Measurements from ENCODE around the gene SOX9.

SOX9 gene

DNA sequence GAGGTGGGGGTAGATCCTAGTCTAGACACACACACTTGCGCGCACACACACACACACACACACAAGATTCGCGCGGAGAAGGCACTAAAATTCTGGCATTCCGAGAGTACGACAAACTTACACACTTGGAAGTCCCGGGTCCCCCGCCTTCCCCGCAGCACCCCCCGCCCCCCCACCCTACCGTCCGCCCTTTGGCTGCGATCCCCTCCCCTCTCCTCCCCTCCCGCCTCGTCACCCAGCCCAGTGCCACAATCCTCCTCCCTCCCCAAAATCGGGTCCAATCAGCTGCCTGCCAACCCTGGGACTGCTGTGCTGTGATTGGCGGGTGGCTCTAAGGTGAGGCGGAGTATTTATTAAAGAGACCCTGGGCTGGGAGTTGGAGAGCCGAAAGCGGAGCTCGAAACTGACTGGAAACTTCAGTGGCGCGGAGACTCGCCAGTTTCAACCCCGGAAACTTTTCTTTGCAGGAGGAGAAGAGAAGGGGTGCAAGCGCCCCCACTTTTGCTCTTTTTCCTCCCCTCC, at the start of gene SOX9:
Gene SOX9 (plus strand): TSS at position 379 of the 522 bp plus-strand sequence. CDS start 372 bp downstream, outside the sequence.
- ATAC-seq (replicated peaks) (no peak), DNase-seq (no peak)
- H3K4me3 Mint-ChIP-seq, result peak within 1 kb of the TSS; percentile 40 to 71
- H3K9me3 Mint-ChIP-seq, result peaks cover 1 to 3% of the 10 kb centered on the region in 2 donors
- peaks cover 75 to 90% of the 10 kb centered on the region in 2 donors for H3K27me3 Mint-ChIP-seq
- H3K4me1 Mint-ChIP-seq, result peaks cover 14 to 34% of the 10 kb centered on the region in 2 donors
- H3K36me3 Mint-ChIP-seq, result peaks cover 7 to 9% of the 10 kb centered on the region in 2 donors
- peak within 1 kb of the TSS; percentile 93 for H3K27ac Mint-ChIP-seq

DNA sequence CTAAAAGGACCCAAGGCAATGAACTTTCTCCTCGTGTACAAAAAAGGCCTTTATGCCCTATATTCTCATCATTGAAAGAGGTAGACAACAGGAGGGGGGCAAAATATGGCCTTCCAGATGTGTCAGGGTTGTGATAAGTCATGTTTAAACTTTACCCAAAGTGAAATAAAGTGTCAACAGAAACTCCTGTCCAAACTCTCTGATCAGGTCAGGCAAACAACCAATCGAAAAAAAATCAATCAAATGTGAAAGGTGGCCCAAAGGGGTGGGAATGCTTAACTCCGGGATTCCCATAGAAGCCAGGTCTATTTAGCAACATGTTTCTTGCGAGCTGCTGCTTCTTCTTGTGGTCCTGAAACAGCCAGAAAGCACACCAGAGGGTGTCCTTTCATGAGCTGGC, 49.5 kb upstream of the SOX9 start:
- Mint-ChIP-seq H3K9me3 (peaks cover 0 to 1% of the 10 kb centered on the region in 2 donors), H3K4me1 (no peaks in the 10 kb centered on the region), H3K36me3 (no peaks in the 10 kb centered on the region), H3K27me3 (no peaks in the 10 kb centered on the region), H3K27ac (no peak overlapping the region), H3K4me3 (no peak overlapping the region)
- no peak for DNase-seq
- no peak for ATAC-seq (replicated peaks)

DNA sequence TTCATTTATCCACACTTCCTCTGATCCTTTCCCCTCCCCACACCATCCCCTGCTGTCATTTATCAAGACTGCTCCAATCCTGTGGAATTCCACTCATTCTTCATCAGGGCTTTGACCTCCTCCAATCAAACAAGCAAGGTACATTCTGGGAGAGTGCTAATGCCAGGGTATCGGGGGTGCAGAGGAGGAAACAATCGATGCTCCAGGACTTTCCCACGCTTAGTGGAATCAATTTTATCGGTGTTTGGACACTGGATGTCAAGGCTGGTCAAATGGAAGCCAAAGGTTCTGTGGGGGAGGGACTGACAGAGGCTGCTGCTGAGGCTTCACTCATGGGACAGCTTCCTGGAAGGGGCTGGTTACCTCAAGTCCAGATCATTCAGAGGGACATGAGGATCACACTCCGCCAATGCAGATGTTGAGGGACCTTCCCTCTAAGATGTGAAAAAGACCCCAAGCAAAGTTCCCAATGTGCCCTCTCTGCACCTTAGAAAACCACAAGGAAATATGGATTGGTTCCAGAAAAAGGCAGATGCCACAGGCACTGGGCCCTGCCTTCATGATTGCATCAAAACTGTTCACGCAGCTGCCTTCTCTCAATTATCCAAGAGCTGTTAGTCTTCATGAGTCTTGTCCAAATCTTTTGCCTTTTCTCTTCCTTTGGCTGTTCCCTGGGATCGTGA, 44.7 kb upstream of the SOX9 start:
- ATAC-seq (replicated peaks), result no peak
- Mint-ChIP-seq H3K4me3 (no peak overlapping the region), H3K27ac (no peak overlapping the region), H3K9me3 (peaks cover 5 to 8% of the 10 kb centered on the region in 2 donors), H3K27me3 (no peaks in the 10 kb centered on the region), H3K36me3 (no peaks in the 10 kb centered on the region), H3K4me1 (no peaks in the 10 kb centered on the region)
- no peak for DNase-seq

DNA sequence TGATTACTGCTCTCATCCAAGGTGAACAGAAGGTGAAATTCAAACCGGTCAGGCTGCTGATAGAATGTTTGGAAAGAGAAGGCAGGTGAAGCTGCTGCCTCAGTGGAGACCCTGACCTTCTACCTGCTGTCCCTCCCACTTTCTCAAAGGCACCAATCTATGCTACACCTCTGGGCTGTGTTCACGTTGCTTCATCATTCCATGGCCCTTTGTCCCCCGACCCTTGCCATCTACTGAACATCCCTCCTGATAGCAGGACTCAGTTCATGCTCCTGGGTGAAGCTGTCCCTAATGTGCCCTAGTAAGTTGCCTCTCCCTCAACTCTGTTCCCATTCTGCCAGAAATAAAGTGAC, 44.2 kb upstream of the SOX9 start:
- no peak for ATAC-seq (replicated peaks)
- Mint-ChIP-seq H3K4me3 (no peak overlapping the region), H3K27me3 (no peaks in the 10 kb centered on the region), H3K36me3 (no peaks in the 10 kb centered on the region), H3K27ac (no peak overlapping the region), H3K4me1 (no peaks in the 10 kb centered on the region), H3K9me3 (peaks cover 5 to 8% of the 10 kb centered on the region in 2 donors)
- DNase-seq, result no peak

DNA sequence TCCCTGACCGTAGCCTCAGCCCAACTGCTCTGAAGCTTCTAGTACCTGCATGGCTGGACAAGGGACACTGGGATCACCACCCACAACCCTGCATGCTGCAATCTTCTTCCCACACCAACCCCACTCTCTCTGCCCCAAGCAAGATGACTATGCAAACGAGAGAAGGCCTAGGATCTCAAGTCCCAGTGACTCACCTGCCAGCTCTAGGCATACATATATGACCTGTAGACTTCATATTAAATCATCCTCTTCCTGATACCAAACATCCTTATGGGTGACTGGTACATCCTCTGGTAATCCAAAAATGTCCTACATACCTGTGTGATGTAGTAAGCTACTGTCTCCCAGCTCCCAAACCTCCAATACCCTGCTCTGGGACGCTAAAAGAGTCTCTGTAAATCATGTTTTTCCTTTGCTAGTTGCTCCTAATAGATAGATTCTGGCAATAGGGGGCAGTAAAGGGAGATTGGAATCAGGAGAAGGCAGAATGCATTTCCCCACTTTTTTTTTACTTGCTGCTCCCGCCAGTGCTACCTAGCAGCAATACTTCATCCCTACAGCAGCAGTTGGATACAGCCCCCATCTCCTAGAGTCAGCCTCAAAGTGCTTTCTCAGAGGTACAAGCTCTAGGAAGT, 43.4 kb upstream of the SOX9 start:
- ATAC-seq (replicated peaks) (no peak), DNase-seq (no peak)
- Mint-ChIP-seq H3K27ac (no peak overlapping the region), H3K4me1 (no peaks in the 10 kb centered on the region), H3K4me3 (no peak overlapping the region), H3K9me3 (peaks cover 5 to 8% of the 10 kb centered on the region in 2 donors), H3K36me3 (no peaks in the 10 kb centered on the region), H3K27me3 (no peaks in the 10 kb centered on the region)

DNA sequence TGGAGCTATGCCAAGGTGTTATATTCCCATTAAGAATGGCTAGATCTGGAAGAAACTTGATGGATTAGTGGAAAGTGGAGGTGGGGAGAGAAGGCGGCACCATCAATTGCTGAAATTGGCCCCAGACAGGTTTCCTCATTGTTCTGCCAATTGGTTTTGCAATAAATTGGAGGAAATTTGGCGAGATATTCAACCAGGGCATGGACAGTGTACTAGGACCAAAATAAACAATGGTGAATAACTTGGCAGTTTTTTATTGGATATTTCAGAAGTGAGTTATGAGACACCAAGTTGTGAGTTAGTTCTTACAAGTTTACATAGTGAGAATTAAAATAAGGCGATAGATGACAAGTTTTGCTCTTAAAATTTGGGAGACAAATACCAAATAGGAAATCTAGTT, 41.1 kb upstream of the SOX9 start:
- ATAC-seq (replicated peaks) (no peak), DNase-seq (no peak)
- Mint-ChIP-seq H3K36me3 (no peaks in the 10 kb centered on the region), H3K4me1 (no peaks in the 10 kb centered on the region), H3K27ac (no peak overlapping the region), H3K4me3 (no peak overlapping the region), H3K9me3 (peaks cover 5 to 8% of the 10 kb centered on the region in 2 donors), H3K27me3 (no peaks in the 10 kb centered on the region)

DNA sequence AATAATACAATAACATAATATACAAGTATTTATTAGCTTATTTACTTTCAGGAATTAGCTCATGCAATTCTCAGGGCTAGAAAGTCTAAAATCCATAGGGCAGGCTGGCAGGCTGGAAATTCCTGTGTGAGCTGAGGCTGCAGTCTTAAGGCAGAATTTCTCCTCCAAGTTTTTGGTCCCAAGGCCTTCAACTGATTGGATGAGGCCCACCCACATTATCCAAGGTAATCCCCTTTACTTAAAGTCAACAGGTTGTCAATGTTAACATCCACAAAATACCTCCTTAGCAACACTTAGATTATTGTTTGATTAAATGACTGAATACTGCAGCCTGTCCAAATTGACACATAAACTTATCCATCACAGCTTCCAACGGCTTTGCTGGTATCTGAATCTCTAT, 32.9 kb upstream of the SOX9 start:
- no peak for ATAC-seq (replicated peaks)
- Mint-ChIP-seq H3K27ac (no peak overlapping the region), H3K27me3 (no peaks in the 10 kb centered on the region), H3K4me1 (no peaks in the 10 kb centered on the region), H3K4me3 (no peak overlapping the region), H3K36me3 (no peaks in the 10 kb centered on the region), H3K9me3 (peaks cover 1 to 3% of the 10 kb centered on the region in 2 donors)
- DNase-seq, result no peak

DNA sequence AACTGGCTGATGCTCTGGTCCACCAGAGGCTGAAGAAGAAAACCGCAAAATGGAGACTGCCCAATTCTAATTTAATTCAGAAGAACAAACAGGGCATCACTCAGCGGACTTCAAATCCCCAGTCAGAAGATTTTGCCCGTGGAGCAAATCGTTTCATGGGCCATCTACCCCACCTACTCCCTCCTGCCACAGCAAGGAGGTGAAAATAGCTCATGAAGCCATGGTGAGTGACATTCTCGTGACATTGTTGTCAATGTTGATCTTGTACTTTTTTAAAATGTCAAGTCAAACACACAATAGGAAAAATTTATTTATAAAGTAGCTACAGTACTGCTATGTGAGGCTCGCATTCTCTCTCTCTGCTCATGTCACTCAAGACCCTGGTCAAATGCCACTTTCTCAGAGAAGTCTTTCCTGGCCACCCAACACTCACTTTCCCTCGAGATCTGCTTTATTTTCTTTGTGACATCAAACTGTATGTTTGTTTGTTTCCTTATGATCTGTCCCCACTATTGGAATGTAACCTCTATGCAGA, 31.3 kb upstream of the SOX9 start:
- Mint-ChIP-seq H3K27ac (no peak overlapping the region), H3K27me3 (no peaks in the 10 kb centered on the region), H3K36me3 (no peaks in the 10 kb centered on the region), H3K4me1 (no peaks in the 10 kb centered on the region), H3K4me3 (no peak overlapping the region), H3K9me3 (peaks cover 1 to 3% of the 10 kb centered on the region in 2 donors)
- no peak for DNase-seq
- ATAC-seq (replicated peaks), result no peak

DNA sequence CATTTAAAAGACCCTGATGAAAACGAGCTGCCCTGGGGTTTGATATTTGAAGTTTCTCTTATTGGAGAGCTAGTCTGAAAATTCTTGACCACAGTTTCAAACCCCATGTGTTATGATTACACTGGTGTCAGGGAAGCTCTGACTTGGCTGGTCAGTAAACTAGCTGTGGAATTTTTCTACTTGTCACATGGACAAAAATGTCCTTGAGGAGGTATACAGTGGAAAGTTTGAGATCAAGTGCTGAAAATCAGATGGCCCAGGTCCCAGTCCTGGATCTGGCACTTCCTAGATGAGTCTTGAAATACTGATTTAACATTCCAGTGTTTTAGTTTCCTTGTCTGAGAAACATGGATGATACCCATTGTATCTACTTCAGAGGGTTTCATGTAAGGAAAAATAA, 30.7 kb upstream of the SOX9 start:
- DNase-seq (no peak), ATAC-seq (replicated peaks) (no peak)
- H3K4me3 Mint-ChIP-seq, result no peak overlapping the region
- no peaks in the 10 kb centered on the region for H3K36me3 Mint-ChIP-seq
- no peak overlapping the region for H3K27ac Mint-ChIP-seq
- no peaks in the 10 kb centered on the region for H3K27me3 Mint-ChIP-seq
- H3K4me1 Mint-ChIP-seq, result no peaks in the 10 kb centered on the region
- peaks cover 1 to 3% of the 10 kb centered on the region in 2 donors for H3K9me3 Mint-ChIP-seq

DNA sequence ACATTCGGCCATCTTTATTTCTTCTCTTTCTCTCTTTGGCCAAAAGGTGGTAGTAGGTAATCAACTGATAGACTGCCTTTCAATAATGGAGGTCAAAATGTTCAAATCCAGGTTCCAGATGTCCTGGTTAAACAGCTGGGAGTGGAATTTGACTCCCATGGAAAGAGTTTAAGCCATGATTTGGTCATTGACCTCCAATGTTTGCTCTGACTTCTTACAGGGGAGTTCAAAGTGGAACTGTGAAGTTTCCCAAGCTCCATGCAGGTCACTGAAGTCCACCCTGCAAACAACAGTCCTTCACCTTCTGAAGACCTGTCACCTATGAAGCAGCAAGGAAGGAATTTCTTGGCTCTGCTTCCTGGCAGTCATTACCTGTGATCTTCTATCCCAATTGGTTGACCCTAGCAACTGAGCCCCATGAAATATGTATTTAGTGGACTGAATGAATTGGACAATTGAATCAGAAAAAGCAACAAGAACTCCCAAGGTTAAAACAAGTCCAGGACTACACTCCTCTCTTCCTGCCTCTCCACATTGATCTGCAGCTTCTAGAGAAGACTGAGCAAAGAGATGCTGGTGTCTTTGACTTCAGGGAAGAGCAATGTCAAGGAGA, 28.0 kb upstream of the SOX9 start:
- ATAC-seq (replicated peaks) (no peak), DNase-seq (no peak)
- H3K36me3 Mint-ChIP-seq, result no peaks in the 10 kb centered on the region
- H3K27me3 Mint-ChIP-seq, result no peaks in the 10 kb centered on the region
- no peak overlapping the region for H3K4me3 Mint-ChIP-seq
- H3K4me1 Mint-ChIP-seq, result no peaks in the 10 kb centered on the region
- peaks cover 4% of the 10 kb centered on the region in 2 donors for H3K9me3 Mint-ChIP-seq
- no peak overlapping the region for H3K27ac Mint-ChIP-seq

DNA sequence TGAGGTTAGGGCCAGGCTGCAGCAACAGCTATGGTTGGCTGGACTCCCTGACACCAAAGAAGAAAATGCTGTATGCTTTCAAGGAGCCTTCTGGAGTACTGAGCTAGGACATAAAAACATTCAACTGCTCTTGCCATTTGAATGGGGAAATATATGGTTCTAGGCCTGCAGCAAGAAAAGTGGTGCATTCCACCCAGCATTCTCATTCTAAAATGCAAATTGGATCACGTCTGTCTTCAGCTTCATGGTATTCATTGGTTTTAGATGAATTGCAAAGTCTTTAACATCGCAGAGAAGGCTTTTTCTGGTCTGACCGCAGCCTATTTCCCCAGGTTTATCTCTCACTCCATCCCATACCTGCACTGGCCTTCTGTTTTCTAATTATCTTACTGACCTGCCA, 27.1 kb upstream of the SOX9 start:
- Mint-ChIP-seq H3K4me1 (no peaks in the 10 kb centered on the region), H3K27me3 (no peaks in the 10 kb centered on the region), H3K9me3 (peaks cover 6 to 9% of the 10 kb centered on the region in 2 donors), H3K4me3 (no peak overlapping the region), H3K27ac (no peak overlapping the region), H3K36me3 (no peaks in the 10 kb centered on the region)
- DNase-seq, result no peak
- ATAC-seq (replicated peaks), result no peak

DNA sequence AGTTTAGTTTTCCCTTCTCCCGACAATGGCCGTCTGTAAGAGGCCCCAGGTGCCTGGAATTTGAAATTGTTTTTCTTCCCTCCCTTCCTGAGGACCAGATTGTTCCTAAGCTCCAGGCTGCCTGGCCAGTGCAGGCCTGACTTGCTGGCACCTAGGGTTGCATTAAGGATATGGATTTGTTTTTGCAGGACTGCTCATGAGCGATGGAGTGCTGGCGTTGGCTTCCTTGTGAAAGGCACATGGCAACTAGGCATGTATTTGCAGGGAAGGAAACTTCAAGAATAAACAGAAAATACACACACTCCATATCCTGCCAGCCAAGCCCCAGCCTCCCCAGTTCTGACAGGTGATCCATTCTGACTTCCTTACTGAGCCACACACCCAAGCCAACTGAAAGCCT, 25.5 kb upstream of the SOX9 start:
- no peaks in the 10 kb centered on the region for H3K27me3 Mint-ChIP-seq
- no peaks in the 10 kb centered on the region for H3K36me3 Mint-ChIP-seq
- ATAC-seq (replicated peaks) (no peak), DNase-seq (no peak)
- H3K4me1 Mint-ChIP-seq, result no peaks in the 10 kb centered on the region
- peaks cover 6 to 9% of the 10 kb centered on the region in 2 donors for H3K9me3 Mint-ChIP-seq
- no peak overlapping the region for H3K27ac Mint-ChIP-seq
- no peak overlapping the region for H3K4me3 Mint-ChIP-seq

DNA sequence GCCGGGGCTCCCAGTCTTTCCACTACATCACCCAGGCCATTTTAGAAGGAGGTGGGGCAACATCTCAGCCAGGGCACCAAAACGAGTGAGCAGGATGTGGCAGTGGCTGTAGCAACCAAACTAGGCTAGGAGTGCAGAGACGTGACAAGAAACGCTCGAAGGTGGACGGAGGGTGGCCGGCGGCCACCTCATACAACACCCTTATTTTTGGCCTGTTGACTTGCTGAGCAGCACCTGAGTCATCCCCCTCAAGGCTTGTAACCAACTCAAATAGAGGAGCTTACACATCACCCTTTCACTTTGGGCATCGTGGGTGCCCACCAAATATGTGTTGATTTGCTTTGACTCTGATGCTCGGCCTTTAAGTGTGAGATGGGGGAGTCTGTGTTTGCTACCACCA, 23.7 kb upstream of the SOX9 start:
- ATAC-seq (replicated peaks) (no peak), DNase-seq (no peak)
- peaks cover 7 to 9% of the 10 kb centered on the region in 2 donors for H3K9me3 Mint-ChIP-seq
- H3K27ac Mint-ChIP-seq, result no peak overlapping the region
- no peaks in the 10 kb centered on the region for H3K36me3 Mint-ChIP-seq
- H3K4me1 Mint-ChIP-seq, result no peaks in the 10 kb centered on the region
- no peaks in the 10 kb centered on the region for H3K27me3 Mint-ChIP-seq
- H3K4me3 Mint-ChIP-seq, result no peak overlapping the region

DNA sequence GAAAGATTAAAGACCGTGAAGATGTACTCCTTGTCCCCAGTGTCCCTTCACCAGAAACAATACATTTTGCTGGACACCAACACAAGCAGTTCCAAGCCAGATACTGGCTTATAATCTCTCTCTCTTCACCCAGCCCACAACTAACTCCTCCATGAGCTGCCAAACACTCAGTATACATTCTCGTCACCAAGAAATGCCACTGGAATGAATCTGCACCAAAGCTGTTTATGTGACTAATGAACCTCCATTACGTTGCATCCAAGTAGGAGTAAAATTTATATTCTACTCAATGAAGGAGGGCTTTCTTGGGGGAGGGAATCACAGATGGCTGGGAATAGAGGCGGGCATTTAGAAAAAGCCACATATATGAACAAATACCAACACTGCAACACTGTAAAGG, 20.9 kb upstream of the SOX9 start:
- ATAC-seq (replicated peaks) (no peak), DNase-seq (no peak)
- Mint-ChIP-seq H3K27ac (no peak overlapping the region), H3K36me3 (no peaks in the 10 kb centered on the region), H3K4me3 (no peak overlapping the region), H3K4me1 (no peaks in the 10 kb centered on the region), H3K9me3 (peaks cover 6 to 7% of the 10 kb centered on the region in 2 donors), H3K27me3 (no peaks in the 10 kb centered on the region)

DNA sequence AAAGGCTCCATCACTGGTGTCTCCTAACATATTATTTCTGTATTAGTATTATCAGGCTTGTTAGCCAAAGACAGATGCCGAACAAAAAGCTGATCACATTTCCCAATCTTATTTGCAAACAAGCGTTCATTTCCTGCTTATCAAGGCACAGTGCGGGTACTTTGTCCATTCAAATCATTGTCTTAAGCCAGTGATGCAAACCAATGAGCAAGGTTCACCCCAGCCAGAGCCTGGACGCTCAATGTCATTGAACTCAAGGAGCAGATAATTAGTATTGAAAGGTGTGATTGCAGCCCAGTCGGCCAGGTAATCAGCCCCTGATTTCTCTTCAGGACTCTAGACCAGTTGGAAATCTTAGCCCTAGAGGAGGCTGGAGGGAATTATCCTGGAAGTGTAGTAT, 20.4 kb upstream of the SOX9 start:
- H3K27me3 Mint-ChIP-seq, result no peaks in the 10 kb centered on the region
- H3K9me3 Mint-ChIP-seq, result peaks cover 6 to 7% of the 10 kb centered on the region in 2 donors
- H3K27ac Mint-ChIP-seq, result no peak overlapping the region
- no peak for DNase-seq
- no peaks in the 10 kb centered on the region for H3K4me1 Mint-ChIP-seq
- H3K36me3 Mint-ChIP-seq, result no peaks in the 10 kb centered on the region
- ATAC-seq (replicated peaks), result no peak
- no peak overlapping the region for H3K4me3 Mint-ChIP-seq
